Activated CD4-positive, alpha-beta memory T cell treated with anti-CD3 and anti-CD28 coated beads for 36 hours (primary cell): ENCODE data around the gene TNFSF9. TPM values are rescaled to one million over a fixed set of nuclear protein-coding genes. Genes with fewer than 3 reads are reported as not detected.

Experiments used
- CTCF ChIA-PET: fragments of 350-600 bp; sonication (Branson Sonifier 250); formaldehyde crosslinking; loops from one replicate; lab custom pipeline; 2021; ENCODE audit warnings: antibody characterized with exemption, inconsistent platforms; lab: Charles Lee
- POLR2A ChIA-PET: fragments of 350-600 bp; sonication (Branson Sonifier 250); formaldehyde crosslinking; loops from one replicate; lab custom pipeline; 2021; ENCODE audit warnings: antibody characterized with exemption; lab: Charles Lee
- DNase-seq: peaks from one replicate; pipeline ENCODE4 v3.0.0-alpha.2; 2020
- H3K27ac Mint-ChIP-seq: one replicate; pipeline ENCODE4 v1.8.0; 2021; ENCODE audit warnings: mixed read lengths
- H3K27me3 Mint-ChIP-seq: one replicate; pipeline ENCODE4 v1.8.0; 2021; ENCODE audit warnings: mixed read lengths
- H3K36me3 Mint-ChIP-seq: one replicate; pipeline ENCODE4 v1.8.0; 2021; ENCODE audit warnings: mixed read lengths
- H3K4me1 Mint-ChIP-seq: one replicate; pipeline ENCODE4 v1.8.0; 2021; ENCODE audit warnings: low read depth, mixed read lengths
- H3K4me3 Mint-ChIP-seq: one replicate; pipeline ENCODE4 v1.8.0; 2021; ENCODE audit warnings: mild to moderate bottlenecking, mixed read lengths
- H3K9me3 Mint-ChIP-seq: one replicate; pipeline ENCODE4 v1.8.0; 2021; ENCODE audit warnings: mixed read lengths
- intact Hi-C: fragments of 100-400 bp; cut with micrococcal nuclease; formaldehyde crosslinking; loops from one replicate; pipeline ENCODE4 v1.15.1; 2023
- total RNA-seq, 2 experiments: library from RNA; stranded (reverse); gene quantifications; one replicate each; pipeline ENCODE4 v1.2.3, GENCODE V29; 2021

Gene TNFSF9
- total RNA-seq, 2 experiments from 2014 or later: 1.2 to 1.4 TPM

DNA sequence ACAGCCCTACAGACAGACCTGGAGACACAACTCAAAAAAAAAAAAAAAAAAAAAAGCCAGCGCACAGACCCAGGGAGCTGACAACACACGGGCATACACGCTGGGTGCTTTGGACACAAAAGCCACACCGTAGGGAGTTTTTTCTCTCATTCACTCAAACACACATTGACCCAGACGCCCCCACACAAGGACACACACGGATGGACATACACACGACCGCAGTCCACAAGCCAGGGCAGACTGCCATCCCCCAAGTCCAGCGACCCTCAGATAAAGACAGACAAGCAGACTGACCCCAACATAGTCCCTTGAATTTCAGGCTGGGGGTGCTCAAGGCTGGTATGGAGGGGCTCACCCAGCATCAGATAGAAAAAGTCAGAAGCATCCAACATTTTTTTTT is 16.7 kb upstream of the TNFSF9 start:
- no peaks in the 10 kb centered on the region for H3K9me3 Mint-ChIP-seq
- no peak for DNase-seq
- CTCF ChIA-PET: no interaction called here
- H3K27me3 Mint-ChIP-seq: no peaks in the 10 kb centered on the region
- no peaks in the 10 kb centered on the region for H3K36me3 Mint-ChIP-seq
- no peak overlapping the region for H3K4me3 Mint-ChIP-seq
- intact Hi-C loops: no loop called here
- peaks cover 26% of the 10 kb centered on the region for H3K4me1 Mint-ChIP-seq
- POLR2A ChIA-PET: no interaction called here
- H3K27ac Mint-ChIP-seq: no peak overlapping the region

- Mint-ChIP-seq H3K27me3 (peaks cover under 1% of the 10 kb centered on the region), H3K4me3 (no peak overlapping the region), H3K27ac (no peak overlapping the region), H3K9me3 (no peaks in the 10 kb centered on the region), H3K4me1 (peaks cover 32% of the 10 kb centered on the region), H3K36me3 (no peaks in the 10 kb centered on the region)
- CTCF ChIA-PET: no interaction called here
- intact Hi-C loops: loop anchor here (5.0 kb wide), 5 partner anchors 53 to 287 kb away; partner anchors contain the start of genes CRB3 and SH2D3A
- POLR2A ChIA-PET: no interaction called here
- no peak for DNase-seq
Measured at GRCh38 chr19:6514926-6515544, 15.8 kb upstream of the TNFSF9 start.

DNA sequence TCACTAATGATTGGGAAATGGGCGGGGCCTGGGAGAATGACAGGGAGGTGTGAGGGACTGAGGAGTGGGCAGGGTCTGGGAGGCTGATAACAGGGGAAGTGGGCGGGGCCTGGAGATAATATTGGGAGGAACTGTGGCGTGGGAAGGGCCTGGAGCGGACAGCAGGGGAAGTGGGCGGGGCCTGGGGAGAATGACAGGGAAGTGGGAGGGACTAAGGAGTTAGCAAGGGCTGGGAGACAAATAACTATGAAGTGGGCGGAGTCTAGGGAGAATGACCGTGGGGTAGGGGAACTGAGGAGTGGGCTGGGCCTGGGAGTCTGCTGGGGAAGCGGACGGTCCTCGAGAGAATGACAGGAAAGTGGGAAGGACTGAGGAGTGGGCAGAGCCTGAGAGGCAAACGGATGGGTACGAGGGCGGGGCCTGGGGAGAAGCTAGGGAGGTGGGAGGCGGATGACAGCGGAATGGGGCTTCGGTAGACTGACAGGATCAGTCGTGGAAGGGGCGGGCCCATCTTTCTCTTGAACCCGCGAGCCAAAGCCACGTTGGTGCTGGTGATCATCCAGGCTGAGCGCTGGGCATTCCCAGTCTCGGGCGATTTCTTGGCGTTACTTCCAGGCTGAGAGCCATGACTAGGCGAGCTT is 14.7 kb upstream of the TNFSF9 start:
- Mint-ChIP-seq H3K4me1 (peaks cover 35% of the 10 kb centered on the region), H3K27ac (peak overlapping the region; percentile 77), H3K9me3 (no peaks in the 10 kb centered on the region), H3K27me3 (peaks cover 2% of the 10 kb centered on the region), H3K4me3 (peak overlapping the region; percentile 88), H3K36me3 (no peaks in the 10 kb centered on the region)
- DNase-seq: peak; percentile 86
- POLR2A ChIA-PET: interaction anchor here (0.6 to 1.2 kb wide), 4 partner anchors 14 to 139 kb away, joined by 3 to 6 read pairs (median 4); partner anchors contain the start of gene TUBB4A
- CTCF ChIA-PET: interaction anchor here (0.7 to 3.3 kb wide), 37 partner anchors 8 to 463 kb away, joined by 3 to 43 read pairs (median 4); partner anchors contain the start of genes DENND1C, GPR108, TNFSF14 and VAV1
- intact Hi-C loops: loop anchor here (1.0 to 5.0 kb wide), 7 partner anchors 54 to 347 kb away; partner anchors contain the start of genes CRB3 and SH2D3A

DNA sequence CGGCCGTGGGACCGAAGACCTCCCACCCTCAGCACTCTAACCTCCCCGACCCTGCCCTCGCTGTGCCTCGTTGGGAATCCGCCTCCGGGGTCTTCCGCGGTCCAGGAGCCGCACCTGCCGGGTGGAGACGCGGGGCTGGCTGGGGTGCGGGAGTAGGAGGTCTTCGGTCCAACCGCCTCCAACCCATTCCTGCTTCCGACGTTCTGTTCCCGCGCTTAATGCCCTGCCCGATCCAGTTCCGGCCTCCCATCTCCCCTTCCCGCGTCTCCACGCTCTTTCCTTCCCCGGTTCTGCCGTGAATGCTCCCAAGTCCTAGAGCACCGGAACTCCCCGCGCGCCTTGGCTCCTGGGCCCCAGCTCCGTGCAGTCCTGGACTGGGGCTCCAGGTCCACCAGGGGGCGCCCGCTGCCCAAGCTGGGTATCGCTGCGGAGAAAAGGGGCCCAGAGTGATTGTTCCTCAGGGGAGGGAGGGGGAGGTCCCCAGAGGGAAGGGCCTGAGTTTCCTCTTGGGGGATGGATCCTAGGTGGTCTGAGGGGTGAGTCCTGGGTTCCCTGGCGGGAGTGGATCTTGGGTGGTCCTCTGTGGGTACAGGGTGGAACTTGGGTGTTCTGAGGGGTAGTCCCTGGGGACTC is 14.1 kb upstream of the TNFSF9 start:
- POLR2A ChIA-PET: interaction anchor here (1.1 to 1.2 kb wide), 3 partner anchors 15 to 139 kb away, joined by 3 to 6 read pairs (median 4); partner anchors contain the start of gene TUBB4A
- CTCF ChIA-PET: interaction anchor here (0.7 to 3.3 kb wide), 40 partner anchors 9 to 463 kb away, joined by 3 to 43 read pairs (median 4); partner anchors contain the start of genes DENND1C, GPR108, TNFSF14 and VAV1
- Mint-ChIP-seq H3K27me3 (peaks cover 2% of the 10 kb centered on the region), H3K27ac (peak overlapping the region; percentile 75), H3K4me3 (peak overlapping the region; percentile 88), H3K36me3 (no peaks in the 10 kb centered on the region), H3K9me3 (no peaks in the 10 kb centered on the region), H3K4me1 (peaks cover 36% of the 10 kb centered on the region)
- intact Hi-C loops: loop anchor here (1.0 to 5.0 kb wide), 8 partner anchors 54 to 347 kb away; partner anchors contain the start of genes CRB3 and SH2D3A
- DNase-seq: peak; percentile 94

GRCh38 chr19:6518145-6518911 is 12.5 kb upstream of the TNFSF9 start:
- CTCF ChIA-PET: interaction anchor here (0.7 to 3.3 kb wide), 8 partner anchors 98 to 345 kb away, joined by 3 to 43 read pairs (median 12); partner anchors contain the start of genes GPR108 and VAV1
- H3K36me3 Mint-ChIP-seq: no peaks in the 10 kb centered on the region
- peak; percentile 62 for DNase-seq
- H3K9me3 Mint-ChIP-seq: no peaks in the 10 kb centered on the region
- POLR2A ChIA-PET: interaction anchor here (0.7 to 1.0 kb wide), 2 partner anchors 156 to 219 kb away, joined by 3 read pairs; partner anchors contain the start of gene GPR108
- intact Hi-C loops: loop anchor here (2.0 to 5.0 kb wide), 6 partner anchors 56 to 284 kb away; partner anchors contain the start of genes CRB3 and SH2D3A
- H3K4me3 Mint-ChIP-seq: peak overlapping the region; percentile 0
- H3K27me3 Mint-ChIP-seq: peaks cover 2% of the 10 kb centered on the region
- H3K4me1 Mint-ChIP-seq: peaks cover 45% of the 10 kb centered on the region
- H3K27ac Mint-ChIP-seq: peak overlapping the region; percentile 44

DNA sequence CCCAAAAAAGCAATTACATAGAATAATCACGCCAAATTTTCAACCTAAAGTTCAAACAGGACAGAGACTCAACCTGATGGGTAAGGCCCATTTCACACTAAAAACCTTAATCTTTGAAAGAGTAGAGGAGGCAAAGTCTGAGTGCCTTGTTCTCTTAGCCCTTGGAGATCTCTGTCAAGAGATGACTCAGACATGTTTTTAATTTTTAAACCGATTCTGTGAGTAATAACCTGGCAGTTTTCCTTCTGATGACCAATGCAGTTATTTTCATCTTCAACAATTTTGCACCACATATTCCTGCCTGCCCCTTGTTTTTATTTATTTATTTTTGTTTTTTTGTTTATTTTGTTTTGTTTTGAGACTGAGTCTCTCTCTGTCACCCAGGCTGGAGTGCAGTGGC is 11.5 kb upstream of the TNFSF9 start:
- intact Hi-C loops: loop anchor here (2.0 to 5.0 kb wide), 6 partner anchors 57 to 283 kb away; partner anchors contain the start of genes CRB3 and SH2D3A
- H3K4me1 Mint-ChIP-seq: peaks cover 45% of the 10 kb centered on the region
- CTCF ChIA-PET: interaction anchor here (1.1 to 1.3 kb wide), 2 partner anchors 217 to 219 kb away, joined by 3 to 4 read pairs; no protein-coding TSS in a partner anchor
- H3K27ac Mint-ChIP-seq: peak overlapping the region; percentile 23
- peaks cover 2% of the 10 kb centered on the region for H3K27me3 Mint-ChIP-seq
- no peaks in the 10 kb centered on the region for H3K36me3 Mint-ChIP-seq
- no peak for DNase-seq
- POLR2A ChIA-PET: interaction anchor here (0.7 kb wide), 1 partner anchor 218 kb away, joined by 3 read pairs; the partner anchor contains the start of gene GPR108
- no peaks in the 10 kb centered on the region for H3K9me3 Mint-ChIP-seq
- no peak overlapping the region for H3K4me3 Mint-ChIP-seq

GRCh38 chr19:6521718-6522646 is 8.8 kb upstream of the TNFSF9 start:
- ChIA-PET CTCF (interaction anchor here (0.8 to 1.6 kb wide), 3 partner anchors 11 to 111 kb away, joined by 3 to 6 read pairs (median 3); no protein-coding TSS in a partner anchor), POLR2A (no interaction called here)
- H3K27ac Mint-ChIP-seq: no peak overlapping the region
- H3K27me3 Mint-ChIP-seq: peaks cover 2% of the 10 kb centered on the region
- H3K36me3 Mint-ChIP-seq: no peaks in the 10 kb centered on the region
- H3K9me3 Mint-ChIP-seq: no peaks in the 10 kb centered on the region
- intact Hi-C loops: no loop called here
- peak; percentile 78 for DNase-seq
- no peak overlapping the region for H3K4me3 Mint-ChIP-seq
- H3K4me1 Mint-ChIP-seq: peaks cover 37% of the 10 kb centered on the region

DNA sequence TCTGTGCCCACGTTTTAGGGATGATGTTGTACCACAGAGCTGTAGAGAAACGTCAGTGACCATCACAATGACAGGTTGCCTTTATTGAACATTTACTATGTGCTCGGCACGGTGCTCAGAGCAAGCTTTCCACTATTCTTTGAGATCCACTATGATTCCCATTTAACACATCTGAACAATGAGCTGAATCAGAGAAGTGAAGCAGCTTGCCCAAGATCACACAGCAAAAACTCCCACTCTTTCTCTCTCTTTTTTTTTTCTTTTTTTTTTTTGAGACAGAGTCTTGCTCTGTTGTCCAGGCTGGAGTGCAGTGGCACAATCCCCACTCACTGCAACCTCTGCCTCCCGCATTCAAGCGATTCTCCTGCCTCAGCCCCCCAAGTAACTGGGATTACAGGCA is 8.1 kb upstream of the TNFSF9 start:
- H3K27me3 Mint-ChIP-seq: peaks cover 2% of the 10 kb centered on the region
- H3K36me3 Mint-ChIP-seq: no peaks in the 10 kb centered on the region
- no peak for DNase-seq
- ChIA-PET POLR2A (interaction anchor here (0.6 kb wide), 1 partner anchor 1306 kb away, joined by 3 read pairs; no protein-coding TSS in a partner anchor), CTCF (interaction anchor here (1.4 to 1.6 kb wide), 2 partner anchors 108 to 111 kb away, joined by 3 to 6 read pairs; no protein-coding TSS in a partner anchor)
- no peak overlapping the region for H3K4me3 Mint-ChIP-seq
- no peaks in the 10 kb centered on the region for H3K9me3 Mint-ChIP-seq
- intact Hi-C loops: no loop called here
- H3K27ac Mint-ChIP-seq: no peak overlapping the region
- peaks cover 31% of the 10 kb centered on the region for H3K4me1 Mint-ChIP-seq

DNA sequence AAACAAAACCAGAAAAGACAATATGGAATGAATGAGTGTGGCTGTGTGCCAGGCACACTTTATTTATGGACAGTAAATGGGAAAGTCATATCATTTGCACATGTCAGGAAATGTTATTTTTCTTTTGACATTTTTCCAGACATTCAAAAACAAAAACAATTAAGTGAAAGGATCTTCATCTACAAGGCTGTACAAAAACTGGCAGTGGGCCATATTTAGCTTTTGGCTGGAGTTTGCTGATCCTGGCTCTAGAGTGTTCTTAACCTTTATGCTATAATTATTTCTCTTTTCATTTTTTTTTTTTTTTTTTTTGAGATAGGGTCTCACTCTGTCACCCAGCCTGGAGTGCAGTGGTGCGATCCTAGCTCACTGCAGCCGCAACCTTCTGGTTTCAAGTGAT is 6.5 kb upstream of the TNFSF9 start:
- Mint-ChIP-seq H3K27me3 (peaks cover 2% of the 10 kb centered on the region), H3K9me3 (no peaks in the 10 kb centered on the region), H3K27ac (no peak overlapping the region), H3K36me3 (no peaks in the 10 kb centered on the region), H3K4me3 (no peak overlapping the region), H3K4me1 (peaks cover 17% of the 10 kb centered on the region)
- ChIA-PET CTCF (no interaction called here), POLR2A (interaction anchor here (0.7 kb wide), 2 partner anchors 96 to 145 kb away, joined by 3 read pairs; no protein-coding TSS in a partner anchor)
- DNase-seq: no peak
- intact Hi-C loops: no loop called here

- no peak overlapping the region for H3K4me3 Mint-ChIP-seq
- DNase-seq: no peak
- no peaks in the 10 kb centered on the region for H3K9me3 Mint-ChIP-seq
- H3K27me3 Mint-ChIP-seq: peaks cover 16% of the 10 kb centered on the region
- H3K4me1 Mint-ChIP-seq: peaks cover 27% of the 10 kb centered on the region
- intact Hi-C loops: no loop called here
- ChIA-PET CTCF (interaction anchor here (1.5 kb wide), 1 partner anchor 11 kb away, joined by 3 read pairs; no protein-coding TSS in a partner anchor), POLR2A (no interaction called here)
- no peaks in the 10 kb centered on the region for H3K36me3 Mint-ChIP-seq
- no peak overlapping the region for H3K27ac Mint-ChIP-seq
Measured at GRCh38 chr19:6527893-6528543, 2.8 kb upstream of the TNFSF9 start.
